Stimulated activated CD8-positive, alpha-beta memory T cell treated with anti-CD3 and anti-CD28 coated beads, Interleukin-4, amount 100 ng/mL, for 24 hours (primary cell): ENCODE data around the gene CUL1.
A peak's percentile ranks its signal among the peaks of the same experiment; 100 is the strongest.

Source experiments
- DNase-seq: peaks from one replicate; pipeline ENCODE4 v3.0.0-alpha.2; 2020; ENCODE audit warnings: low read depth

CUL1 gene

GRCh38 chr7:148698397-148699023, at the start of gene CUL1:
Gene CUL1 (plus strand): TSS chr7:148698903. CDS start chr7:148730123, 31,220 bp downstream.
- peak; percentile 78 for DNase-seq

- no peak for DNase-seq
These were observed 48.4 kb upstream of the CUL1 start for GRCh38 chr7:148650232-148650858.

GRCh38 chr7:148652773-148653172, 45.9 kb upstream of the CUL1 start:
- DNase-seq: no peak

GRCh38 chr7:148657929-148658328, 40.8 kb upstream of the CUL1 start:
- no peak for DNase-seq

- DNase-seq: no peak
These were observed 37.2 kb upstream of the CUL1 start for GRCh38 chr7:148661471-148661870.

GRCh38 chr7:148662646-148663045, 36.1 kb upstream of the CUL1 start:
- no peak for DNase-seq

- no peak for DNase-seq
These were observed 34.4 kb upstream of the CUL1 start for GRCh38 chr7:148664324-148664723.

GRCh38 chr7:148665221-148665620, 33.5 kb upstream of the CUL1 start:
- DNase-seq: no peak

GRCh38 chr7:148669927-148670326, 28.8 kb upstream of the CUL1 start:
- DNase-seq: no peak

- DNase-seq: no peak
These were observed 28.3 kb upstream of the CUL1 start for GRCh38 chr7:148670374-148670773.

- DNase-seq: no peak
These were observed 27.9 kb upstream of the CUL1 start for GRCh38 chr7:148670807-148671206.

GRCh38 chr7:148672041-148672440, 26.7 kb upstream of the CUL1 start:
- no peak for DNase-seq

GRCh38 chr7:148674689-148675088, 24.0 kb upstream of the CUL1 start:
- no peak for DNase-seq

GRCh38 chr7:148676291-148676690, 22.4 kb upstream of the CUL1 start:
- no peak for DNase-seq

- no peak for DNase-seq
These were observed 16.9 kb upstream of the CUL1 start for GRCh38 chr7:148681821-148682220.

GRCh38 chr7:148684289-148684830, 14.3 kb upstream of the CUL1 start:
- no peak for DNase-seq

GRCh38 chr7:148686312-148686937, 12.3 kb upstream of the CUL1 start:
- no peak for DNase-seq

- no peak for DNase-seq
These were observed 11.1 kb upstream of the CUL1 start for GRCh38 chr7:148687555-148687954.

GRCh38 chr7:148688526-148688925, 10.2 kb upstream of the CUL1 start:
- DNase-seq: no peak

GRCh38 chr7:148693651-148694050, 5.1 kb upstream of the CUL1 start:
- no peak for DNase-seq

GRCh38 chr7:148694631-148695030, 4.1 kb upstream of the CUL1 start:
- DNase-seq: no peak

GRCh38 chr7:148695953-148696352, 2.8 kb upstream of the CUL1 start:
- no peak for DNase-seq

GRCh38 chr7:148696787-148697186, 1.9 kb upstream of the CUL1 start:
- no peak for DNase-seq
